HG03432 (cell line): ENCODE measurements around the gene LTBP1.
"Not testable (repeated sequence)": the region's sequence is repeated elsewhere in the genome, so short reads cannot be mapped to it uniquely, and the experiment has no call there.

Experiments used
- ATAC-seq: cut with Tn5 transposase; IDR thresholded peaks from one replicate; pipeline ENCODE4 v1.9.1; 2021; ENCODE audit warnings: mild to moderate bottlenecking, moderate library complexity; ENCODE audit not compliant: unreplicated experiment

Gene LTBP1

DNA sequence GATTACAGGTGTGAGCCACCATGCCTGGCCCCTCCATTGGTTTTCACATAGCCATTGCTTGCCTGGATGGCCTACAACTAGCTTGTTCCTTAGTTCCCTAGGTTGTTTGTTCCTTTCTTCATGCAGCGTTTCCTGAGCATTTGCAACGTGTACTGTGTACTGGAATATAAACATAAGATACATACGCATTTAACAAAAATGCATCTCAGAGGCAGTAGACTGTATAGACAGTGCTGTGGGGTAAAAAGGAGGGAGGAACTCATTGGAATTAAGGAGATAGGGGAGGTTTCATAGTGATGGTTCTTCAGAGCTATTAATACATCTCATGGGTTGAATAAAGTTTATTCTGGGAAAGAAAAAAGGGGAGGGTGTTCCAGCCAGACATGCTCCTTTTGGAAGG lies 269.2 kb downstream of the LTBP1 start:
- ATAC-seq = no peak

DNA sequence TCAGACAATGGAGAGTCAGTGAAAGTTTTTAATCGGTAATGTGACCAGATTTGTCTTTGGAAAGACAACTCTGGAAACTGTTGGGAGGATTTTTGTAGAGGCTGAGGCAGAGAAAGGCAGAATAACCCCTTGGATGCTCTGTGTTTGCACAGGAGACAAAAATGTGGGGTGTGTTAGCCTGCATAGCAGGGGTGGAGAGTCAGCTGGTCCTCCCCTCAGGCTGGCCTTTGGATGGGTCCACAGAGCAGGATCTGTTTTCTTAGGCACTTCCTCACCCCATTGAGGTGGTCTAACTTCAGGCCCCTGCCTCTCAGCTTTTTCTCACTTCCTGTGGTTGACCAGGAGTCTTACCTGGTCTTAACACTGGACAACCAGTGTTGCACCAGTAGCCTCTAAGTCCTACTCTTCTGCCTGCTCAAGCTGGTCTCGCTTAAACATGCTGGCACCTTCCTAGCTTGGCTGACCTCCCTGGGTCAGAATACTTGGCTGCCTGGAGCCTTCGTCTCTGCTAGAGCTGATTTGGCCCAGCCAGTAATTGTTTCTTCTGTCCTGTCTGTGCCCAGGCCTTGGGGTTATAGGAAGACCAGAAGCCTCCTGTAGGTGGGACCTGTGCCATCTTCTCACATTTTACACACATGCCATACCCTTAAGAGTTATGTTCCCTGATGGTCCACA lies 269.9 kb downstream of the LTBP1 start:
- ATAC-seq = no peak

DNA sequence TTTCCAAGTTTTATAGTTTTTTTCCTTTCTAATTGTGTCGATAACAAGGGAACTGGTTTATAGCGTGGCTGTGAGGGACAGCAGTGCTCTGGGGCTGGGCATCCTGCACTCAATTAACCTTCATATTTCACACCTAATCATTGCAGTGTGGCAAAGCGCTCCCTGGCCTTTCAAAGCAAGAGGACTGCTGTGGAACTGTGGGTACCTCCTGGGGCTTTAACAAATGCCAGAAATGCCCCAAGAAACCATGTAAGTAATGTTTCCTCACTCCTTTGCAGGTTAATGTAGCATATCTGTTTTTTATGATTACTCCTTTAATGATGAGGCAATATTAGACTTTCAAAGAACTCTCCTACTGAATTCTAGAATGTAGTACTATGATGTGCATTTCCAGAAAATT lies 270.7 kb downstream of the LTBP1 start:
- no peak for ATAC-seq

DNA sequence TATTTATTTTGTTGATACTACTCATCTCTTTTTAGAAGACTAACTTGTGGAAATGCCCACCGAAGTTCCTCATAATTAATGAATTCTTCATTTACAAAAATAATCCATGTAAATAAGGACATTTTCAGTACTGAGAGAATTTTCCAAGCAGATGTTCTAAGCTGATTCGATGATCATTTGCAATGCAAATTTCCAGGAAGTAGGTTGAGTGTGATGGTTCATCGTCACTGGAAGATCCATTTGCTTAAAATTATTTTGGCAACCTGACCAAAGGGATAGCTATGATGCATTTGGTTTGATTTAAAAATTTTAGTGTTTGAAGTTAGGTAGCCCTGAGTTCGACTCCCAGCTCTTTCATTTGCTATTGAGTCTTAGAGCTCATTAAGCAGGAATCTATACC lies 272.4 kb downstream of the LTBP1 start:
- ATAC-seq = no peak

DNA sequence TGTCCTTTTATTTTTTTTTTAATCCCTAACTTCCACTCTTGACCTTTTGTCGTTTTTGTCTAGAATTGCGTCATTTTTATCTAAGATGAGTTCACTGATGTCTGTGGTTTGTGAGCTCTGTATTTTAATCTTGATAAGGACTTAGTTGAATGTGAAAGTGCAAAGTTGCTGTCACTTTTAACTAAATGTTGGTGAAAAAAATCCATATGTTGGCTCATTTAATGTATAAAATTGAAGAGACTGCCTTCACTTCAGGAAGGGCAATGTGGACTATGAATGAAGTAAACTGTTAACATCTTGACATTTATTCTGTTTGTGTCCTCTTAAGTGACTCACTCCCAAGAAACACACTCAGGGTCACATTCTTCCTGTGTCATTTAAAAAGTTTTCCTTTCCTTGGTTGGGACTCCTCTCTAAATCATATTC lies 273.1 kb downstream of the LTBP1 start:
- no peak for ATAC-seq

DNA sequence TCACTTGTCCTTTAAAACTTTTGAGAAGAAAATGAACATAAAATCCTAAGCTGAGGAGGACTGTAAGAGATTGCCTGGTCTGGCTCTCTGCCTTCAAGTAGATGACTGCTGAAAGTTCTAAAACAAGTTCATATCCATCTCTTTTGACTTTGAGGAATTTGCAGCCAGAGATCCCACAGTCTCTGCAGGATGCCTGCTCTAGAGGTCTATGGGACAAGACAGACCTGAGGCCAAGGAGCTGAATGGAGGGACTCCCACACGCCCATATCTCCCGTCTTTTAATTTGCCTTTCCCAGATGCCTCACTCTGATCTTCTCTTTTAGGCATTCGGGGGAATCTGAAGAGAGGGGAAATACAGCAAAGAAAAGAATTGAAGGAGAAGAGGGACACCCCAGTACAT lies 273.8 kb downstream of the LTBP1 start:
- ATAC-seq = no peak

DNA sequence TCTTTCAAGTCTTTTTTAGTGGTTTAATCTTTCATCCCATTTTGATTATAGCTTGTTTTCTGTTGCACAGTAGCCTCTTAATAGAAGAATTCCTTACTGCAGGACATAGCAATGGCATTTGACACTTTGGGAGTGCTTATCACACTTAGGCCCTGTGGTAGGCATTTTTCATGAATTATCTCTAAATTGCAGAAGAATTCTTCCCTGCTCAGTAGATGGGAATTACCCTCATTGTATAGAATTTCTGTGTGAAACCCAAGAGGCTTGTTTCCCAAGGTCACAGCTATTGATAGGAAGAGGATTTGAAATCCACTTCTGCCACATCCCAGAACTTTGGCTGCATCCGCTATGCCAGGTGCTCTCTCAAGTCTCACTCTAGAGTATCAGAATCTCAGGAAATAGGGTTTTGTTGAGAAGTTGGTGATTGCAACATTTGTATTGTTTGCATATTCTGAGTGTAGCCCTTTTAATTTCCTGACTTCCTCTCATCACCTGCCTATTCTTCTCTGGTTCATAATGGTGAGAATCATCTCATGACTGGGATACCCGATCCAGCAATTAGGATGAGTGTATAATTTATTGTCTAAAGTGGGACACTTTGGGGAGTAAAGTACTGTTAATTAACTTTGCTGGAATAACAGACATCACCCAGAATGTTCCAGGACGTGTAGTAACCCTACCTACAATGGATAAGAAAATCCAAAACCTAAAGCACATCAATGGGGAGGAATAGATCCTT lies 274.5 kb downstream of the LTBP1 start:
- ATAC-seq = no peak

DNA sequence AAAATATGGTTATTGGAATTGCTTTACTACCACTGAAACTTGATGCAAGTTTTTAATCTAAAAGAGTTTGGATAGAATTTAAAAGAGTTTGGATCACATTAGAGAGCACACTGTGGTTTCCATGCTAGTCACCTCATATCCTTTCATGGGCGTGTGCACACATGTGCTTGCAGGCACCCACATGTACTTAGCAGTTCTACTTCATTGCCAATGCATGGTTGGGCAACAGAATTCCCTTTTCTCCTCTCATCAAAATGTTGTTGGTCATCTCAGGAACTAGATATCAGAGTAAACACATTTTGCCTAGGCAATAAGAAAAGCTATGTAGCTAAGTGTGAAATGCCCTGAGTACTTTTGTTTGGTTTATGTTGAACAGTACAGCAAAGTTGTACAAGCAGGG lies 275.6 kb downstream of the LTBP1 start:
- no peak for ATAC-seq

DNA sequence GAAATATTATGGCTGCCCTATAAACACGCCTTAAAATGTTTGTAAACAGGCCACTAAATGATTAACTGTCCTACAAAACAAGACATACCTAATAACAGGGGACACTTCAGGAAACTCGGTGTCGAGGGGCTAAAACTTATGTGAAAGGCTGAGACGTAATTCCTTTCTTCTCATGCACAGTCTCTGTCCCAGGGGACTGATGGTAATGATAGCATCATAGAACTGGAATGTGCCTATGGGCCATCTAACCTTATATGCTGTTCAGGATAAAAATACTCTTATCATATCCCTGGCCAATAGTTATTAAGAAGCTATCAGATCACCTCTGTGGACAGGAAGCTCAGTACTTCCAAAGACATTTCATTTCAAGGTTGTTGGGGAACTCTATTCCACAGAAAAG lies 277.1 kb downstream of the LTBP1 start:
- ATAC-seq = no peak

DNA sequence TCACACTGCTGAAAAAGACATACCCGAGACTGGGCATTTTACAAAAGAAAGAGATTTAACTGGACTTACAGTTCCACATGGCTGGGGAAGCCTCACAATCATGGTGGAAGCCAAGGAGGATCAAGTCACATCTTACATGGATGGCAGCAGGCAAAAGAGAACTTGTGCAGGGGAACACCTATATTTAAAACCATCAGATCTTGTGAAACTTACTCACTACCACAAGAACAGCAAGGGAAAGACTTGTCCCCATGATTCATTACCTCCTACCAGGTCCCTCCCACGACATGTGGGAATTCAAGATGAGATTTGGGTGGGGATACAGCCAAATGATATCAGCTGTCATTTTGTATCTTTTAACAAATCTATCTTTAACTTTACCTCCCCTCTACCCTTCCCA lies 278.6 kb downstream of the LTBP1 start:
- ATAC-seq = no peak

DNA sequence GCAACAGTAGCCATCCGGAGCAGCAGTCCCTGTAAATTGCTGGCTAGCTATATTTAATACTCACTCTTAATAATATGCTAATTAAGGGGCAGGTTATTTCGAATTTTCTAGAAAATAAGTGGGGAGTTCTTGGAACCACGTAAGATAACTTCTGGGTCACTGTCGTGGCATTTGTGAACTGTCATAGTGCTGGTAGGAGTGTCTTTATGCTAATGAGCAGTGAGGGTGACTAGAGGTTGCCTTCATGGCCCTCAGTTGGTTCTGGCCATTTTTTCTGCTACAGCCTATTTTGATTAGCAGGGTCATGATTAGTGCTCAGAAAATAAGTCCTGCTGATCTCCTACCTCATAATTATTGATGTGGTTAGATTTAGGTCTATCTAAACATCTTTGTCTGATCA lies 279.8 kb downstream of the LTBP1 start:
- no peak for ATAC-seq

DNA sequence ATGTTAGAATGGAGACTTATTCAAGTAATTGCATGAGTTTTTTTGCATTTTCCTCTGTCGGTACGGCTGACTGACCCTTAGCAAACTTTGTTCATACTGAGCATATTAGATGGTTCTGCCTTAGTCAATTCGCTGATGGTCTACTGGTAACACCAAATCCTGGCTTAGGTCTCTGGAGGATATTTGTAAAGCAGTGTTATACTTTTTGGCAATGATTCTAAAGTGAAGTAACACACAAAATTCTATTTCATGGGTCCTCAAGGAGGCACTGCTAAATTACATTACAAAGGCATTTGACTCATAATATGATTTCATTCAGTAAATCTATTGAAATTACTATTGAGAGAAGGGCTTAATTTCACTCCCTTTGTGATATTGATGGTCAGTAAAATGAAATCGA lies 282.9 kb downstream of the LTBP1 start:
- ATAC-seq = no peak

DNA sequence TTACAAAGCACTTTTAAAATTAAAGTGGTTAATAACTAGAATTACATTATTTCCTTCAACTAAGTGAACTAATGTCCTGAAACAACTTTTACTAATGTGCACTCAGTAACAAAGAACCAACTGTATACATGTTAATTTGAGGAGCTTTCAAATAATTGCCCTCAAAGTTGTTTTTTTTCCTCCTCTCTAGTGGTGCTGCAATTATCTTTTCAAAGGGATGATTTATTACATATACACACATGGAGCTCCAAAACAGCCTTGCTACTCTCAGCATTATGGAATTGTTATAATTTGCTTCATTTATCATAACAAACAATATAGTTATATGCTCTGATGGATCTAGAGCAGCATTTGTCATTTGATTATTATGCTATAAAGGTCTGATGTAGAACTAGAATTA lies 283.4 kb downstream of the LTBP1 start:
- ATAC-seq = no peak

DNA sequence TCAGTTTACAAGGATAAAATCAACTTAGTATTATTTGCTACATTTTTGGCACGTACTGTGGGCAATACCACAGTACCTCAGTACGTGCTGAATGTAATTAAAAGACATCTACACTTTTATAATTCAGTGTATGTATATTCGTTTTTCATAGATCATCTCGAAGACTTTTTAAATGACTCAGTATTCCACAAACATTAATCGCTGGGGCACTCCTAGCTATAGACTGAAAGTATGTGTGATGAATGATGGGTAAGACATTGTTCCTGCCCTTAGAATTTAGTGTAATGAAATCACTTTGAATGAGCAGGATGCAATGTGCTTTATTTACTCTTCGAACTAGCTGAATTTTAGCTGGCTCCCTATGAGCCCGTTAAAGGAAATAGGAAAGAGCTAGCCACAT lies 284.1 kb downstream of the LTBP1 start:
- ATAC-seq = no peak

DNA sequence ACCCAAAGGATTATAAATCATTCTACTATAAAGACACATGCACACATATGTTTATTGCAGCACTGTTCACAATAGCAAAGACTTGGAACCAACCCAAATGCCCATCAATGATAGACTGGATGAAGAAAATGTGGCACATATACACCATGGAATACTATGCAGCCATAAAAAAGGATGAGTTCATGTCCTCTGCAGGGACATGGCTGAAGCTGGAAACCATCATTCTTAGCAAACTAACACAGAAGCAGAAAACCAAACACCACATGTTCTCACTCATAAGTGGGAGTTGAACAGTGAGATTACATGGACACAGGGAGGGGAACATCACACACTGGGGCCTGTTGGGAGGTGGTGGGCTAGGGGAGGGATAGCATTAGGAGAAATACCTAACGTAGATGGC lies 288.8 kb downstream of the LTBP1 start:
- ATAC-seq = not testable (repeated sequence)

DNA sequence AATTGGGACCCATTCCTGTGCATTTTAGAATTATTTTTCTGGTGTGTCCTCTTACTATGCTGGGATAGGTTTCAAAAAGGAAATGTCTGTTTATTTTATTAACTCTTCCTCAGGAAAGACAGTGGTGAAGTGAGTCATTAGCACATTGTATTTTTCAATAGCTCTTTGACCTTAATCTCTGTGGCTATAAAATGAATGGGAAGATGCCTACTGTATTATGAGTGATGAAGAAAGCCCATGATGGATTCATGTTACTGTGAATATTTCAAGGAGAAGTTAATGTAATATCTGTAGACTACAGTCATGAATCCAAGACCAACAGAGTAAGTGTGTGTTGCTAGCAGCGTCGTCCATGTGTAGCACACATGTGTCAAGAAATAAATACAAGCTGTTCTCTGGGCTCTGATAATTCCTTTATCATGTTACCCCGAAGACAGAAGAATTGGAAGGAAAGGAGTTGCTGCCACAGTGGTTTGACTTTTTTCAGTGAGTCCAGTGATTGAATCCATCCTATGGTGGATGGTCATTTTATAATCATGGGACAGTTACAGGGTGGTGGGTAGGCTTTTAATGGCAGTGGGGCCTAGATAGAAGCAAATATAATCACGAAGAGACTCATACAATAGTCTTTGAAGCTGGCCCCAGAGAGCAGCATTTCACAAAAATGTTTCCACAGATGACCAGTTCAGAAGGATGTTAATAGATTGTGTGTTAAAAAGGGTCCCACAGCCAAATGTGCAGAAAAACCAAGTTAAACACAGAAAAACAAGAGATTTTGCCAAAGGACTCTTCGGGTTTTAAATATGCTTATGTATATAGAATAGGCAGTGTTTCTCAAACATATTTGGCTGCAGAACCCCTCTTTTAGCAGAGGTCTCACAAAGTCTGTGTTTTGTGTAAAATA lies 290.0 kb downstream of the LTBP1 start:
- no peak for ATAC-seq

DNA sequence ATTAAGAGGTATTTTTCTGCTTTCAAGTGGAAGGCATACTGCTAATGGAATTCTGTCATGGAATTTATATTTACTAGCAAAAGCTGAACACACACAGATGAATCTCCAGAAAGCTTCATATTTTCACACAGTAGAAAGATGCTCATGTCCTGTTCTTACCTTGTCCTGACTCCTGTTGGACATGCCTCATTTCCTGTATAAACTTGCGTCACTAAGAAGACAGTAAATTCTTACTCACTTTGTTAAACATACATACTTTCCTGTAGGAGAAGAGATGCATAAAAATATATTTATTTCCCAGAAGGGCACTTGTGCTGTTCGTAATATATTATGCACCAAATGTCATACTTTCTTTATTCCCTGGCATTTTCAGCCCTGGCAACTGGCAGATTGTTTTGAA lies 291.4 kb downstream of the LTBP1 start:
- no peak for ATAC-seq

DNA sequence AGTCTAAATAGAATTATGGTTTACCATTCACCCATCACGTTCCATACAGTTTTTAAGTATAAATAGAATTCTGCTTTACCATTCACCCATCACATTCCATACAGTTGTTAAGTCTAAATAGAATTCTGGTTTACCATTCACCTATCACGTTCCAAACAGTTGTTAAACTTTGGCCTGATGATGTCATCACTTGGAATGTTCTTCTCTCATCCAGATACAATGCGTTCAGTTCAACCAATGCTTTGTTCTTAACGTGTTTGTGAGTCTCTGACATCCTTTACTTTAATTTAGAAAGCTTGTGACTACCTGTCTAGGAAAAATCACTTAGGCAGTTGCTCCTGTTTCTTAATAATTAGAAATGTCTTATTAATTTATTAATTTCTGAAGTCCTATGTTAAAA lies 293.4 kb downstream of the LTBP1 start:
- ATAC-seq = no peak

DNA sequence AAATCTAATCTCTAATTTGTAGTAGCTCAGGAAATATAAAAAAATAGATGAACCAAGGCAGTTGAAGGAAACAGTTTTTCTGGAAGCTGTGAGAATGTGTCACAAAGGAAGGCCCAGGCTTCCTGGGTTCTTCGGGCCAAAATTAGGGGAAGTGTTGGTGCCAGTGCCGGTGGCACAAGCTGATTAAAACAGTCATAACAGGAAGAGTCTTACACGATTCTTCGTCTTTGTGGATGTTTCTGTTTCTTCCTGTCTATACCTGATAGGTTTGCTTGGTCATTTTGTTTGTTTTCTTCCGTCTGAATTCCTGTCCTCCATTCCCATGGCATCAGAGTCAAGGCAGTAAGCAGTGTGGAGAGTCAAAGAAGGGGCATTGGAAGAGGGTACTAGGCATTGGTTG lies 294.3 kb downstream of the LTBP1 start:
- ATAC-seq = no peak

DNA sequence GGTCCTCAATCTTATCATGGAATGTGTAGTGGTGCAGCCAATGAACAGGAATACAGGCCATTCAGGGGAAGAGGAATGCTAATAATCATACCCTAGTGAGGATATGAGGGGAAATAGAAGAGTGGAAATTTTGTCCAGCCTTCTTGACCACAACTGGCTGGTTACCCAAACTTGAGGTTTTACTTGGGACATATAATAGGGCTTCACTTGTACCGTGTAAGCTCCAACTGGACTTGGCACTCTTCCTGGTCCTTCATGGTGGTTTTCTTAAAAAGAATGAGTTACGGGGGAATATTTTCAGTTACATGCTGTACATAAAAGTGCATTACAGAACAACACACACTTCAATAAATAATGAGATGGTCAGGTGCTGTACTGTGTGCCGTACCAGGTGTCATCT lies 294.8 kb downstream of the LTBP1 start:
- no peak for ATAC-seq

DNA sequence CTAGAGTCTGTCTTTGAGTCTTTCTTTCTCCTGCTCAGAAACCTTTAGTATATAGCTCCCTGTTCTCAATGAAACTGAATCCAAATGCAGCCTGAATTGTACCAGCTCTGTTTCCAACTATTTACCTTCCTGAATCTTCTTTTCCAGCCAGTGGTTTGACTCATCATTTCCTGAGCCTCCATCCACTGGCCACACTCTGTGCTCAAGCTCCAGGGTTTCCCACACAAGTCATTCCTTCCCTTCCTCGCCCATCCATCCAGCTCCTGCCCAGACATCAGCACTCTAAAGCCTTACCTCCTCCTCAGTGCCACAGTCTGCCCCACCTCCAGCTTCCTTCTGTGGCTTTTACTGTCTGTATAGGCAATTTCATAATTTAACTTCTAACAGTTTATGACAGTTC lies 296.1 kb downstream of the LTBP1 start:
- no peak for ATAC-seq

DNA sequence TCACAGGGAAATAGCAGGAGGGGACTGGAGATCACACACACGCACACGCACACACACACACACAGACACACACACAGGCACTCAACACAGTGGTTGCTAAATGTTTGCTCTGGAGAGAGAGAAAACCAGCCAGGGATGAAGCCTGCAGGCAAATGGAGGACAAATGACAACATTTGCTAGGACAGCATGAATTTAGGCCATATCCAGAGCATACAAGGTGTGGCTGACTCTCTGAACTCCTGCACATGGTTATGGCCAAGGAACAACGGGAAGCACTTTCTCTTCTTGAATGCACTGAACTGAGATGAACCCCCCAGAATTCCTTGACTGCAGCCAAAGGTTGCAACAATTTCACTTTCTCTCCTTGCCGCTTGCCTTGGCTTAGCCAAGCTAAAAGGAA lies 299.7 kb downstream of the LTBP1 start:
- ATAC-seq = no peak
